HAP-1 (cell line): ENCODE measurements around the gene FSIP1.

Experiments
- DNase-seq, 2 experiments: peaks; one replicate each; pipeline ENCODE4 v3.0.0-alpha.2; 2016 to 2020; ENCODE audit warnings: low spot score in 2 of 2
- H3K27me3 ChIP-seq: fragments of 250-450 bp; sonication (Bioruptor Pico); 2 replicates; pipeline ENCODE4 v1.5.1; 2020; ENCODE audit warnings: low read depth, mild to moderate bottlenecking, moderate library complexity
- H3K36me3 ChIP-seq: fragments of 250-450 bp; sonication (Bioruptor Pico); replicated peaks from 2 replicates; pipeline ENCODE4 v1.5.1; 2020; ENCODE audit warnings: mild to moderate bottlenecking
- H3K4me1 ChIP-seq: fragments of 250-450 bp; sonication (Bioruptor Pico); 2 replicates; pipeline ENCODE4 v1.5.1; 2020; ENCODE audit warnings: mild to moderate bottlenecking
- H3K4me3 ChIP-seq: fragments of 250-450 bp; sonication (Bioruptor Pico); 2 replicates; pipeline ENCODE4 v1.5.1; 2020; ENCODE audit warnings: mild to moderate bottlenecking, moderate library complexity
- H3K9me3 ChIP-seq: fragments of 250-450 bp; sonication (Bioruptor Pico); 2 replicates; pipeline ENCODE4 v1.5.1; 2020; ENCODE audit warnings: mild to moderate bottlenecking, moderate library complexity
- in situ Hi-C: fragments of 300-500 bp; cut with MboI; formaldehyde crosslinking; loops from 3 replicates; pipeline ENCODE4 v1.14.3; 2020; ENCODE audit warnings: low sequenced_read_pairs, inconsistent platforms, mixed read lengths

Gene FSIP1

GRCh38 chr15:39692356-39693327 lies 90.0 kb downstream of the FSIP1 start:
- Histone ChIP-seq H3K27me3 (no peaks in the 10 kb centered on the region), H3K9me3 (no peaks in the 10 kb centered on the region), H3K4me1 (peaks cover 30% of the 10 kb centered on the region), H3K4me3 (no peak overlapping the region), H3K36me3 (no peaks in the 10 kb centered on the region)
- DNase-seq, result peak; percentile 91 to 98
- in situ Hi-C loops, result loop anchor here (5.0 kb wide), 1 partner anchor 60 kb away; no protein-coding TSS in a partner anchor

GRCh38 chr15:39690881-39691634 lies 91.6 kb downstream of the FSIP1 start:
- Histone ChIP-seq H3K4me1 (peaks cover 30% of the 10 kb centered on the region), H3K4me3 (no peak overlapping the region), H3K9me3 (no peaks in the 10 kb centered on the region), H3K27me3 (no peaks in the 10 kb centered on the region), H3K36me3 (no peaks in the 10 kb centered on the region)
- in situ Hi-C loops, result loop anchor here (5.0 kb wide), 1 partner anchor 61 kb away; no protein-coding TSS in a partner anchor
- no peak for DNase-seq

GRCh38 chr15:39687965-39688364 lies 94.7 kb downstream of the FSIP1 start:
- Histone ChIP-seq H3K4me1 (peaks cover 10% of the 10 kb centered on the region), H3K9me3 (no peaks in the 10 kb centered on the region), H3K36me3 (no peaks in the 10 kb centered on the region), H3K27me3 (no peaks in the 10 kb centered on the region), H3K4me3 (no peak overlapping the region)
- DNase-seq, result no peak
- in situ Hi-C loops, result no loop called here

DNA sequence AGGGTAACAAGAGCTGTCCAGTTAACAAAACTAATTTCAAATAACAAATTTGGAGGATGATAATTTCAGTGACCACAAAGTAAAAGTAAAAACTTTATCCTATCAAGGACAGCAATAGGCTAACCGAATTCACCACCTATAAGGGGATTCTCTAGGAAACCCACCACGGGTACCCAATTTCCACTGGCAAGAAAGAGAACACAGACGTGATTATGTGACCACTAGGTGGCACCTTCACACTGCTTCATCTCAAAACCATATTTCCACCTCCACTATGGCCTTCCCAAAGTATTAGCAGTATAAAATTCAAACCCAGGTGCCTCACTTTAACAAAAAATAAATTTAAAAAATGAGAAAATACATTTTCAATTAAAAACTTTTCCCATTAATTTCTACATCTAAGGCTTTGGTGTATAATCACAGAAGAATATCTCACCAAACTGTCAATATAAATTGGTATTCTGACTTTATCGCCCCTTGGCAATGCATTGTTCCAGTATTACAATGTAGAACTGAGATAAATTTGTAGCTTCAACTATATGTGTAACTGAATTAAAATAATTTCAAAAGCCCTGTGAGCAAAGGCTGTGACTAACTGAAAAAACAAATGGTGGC lies 96.5 kb downstream of the FSIP1 start:
- Histone ChIP-seq H3K36me3 (no peaks in the 10 kb centered on the region), H3K4me1 (no peaks in the 10 kb centered on the region), H3K9me3 (no peaks in the 10 kb centered on the region), H3K4me3 (no peak overlapping the region), H3K27me3 (no peaks in the 10 kb centered on the region)
- DNase-seq, result peak; percentile 69 to 73
- in situ Hi-C loops, result no loop called here

DNA sequence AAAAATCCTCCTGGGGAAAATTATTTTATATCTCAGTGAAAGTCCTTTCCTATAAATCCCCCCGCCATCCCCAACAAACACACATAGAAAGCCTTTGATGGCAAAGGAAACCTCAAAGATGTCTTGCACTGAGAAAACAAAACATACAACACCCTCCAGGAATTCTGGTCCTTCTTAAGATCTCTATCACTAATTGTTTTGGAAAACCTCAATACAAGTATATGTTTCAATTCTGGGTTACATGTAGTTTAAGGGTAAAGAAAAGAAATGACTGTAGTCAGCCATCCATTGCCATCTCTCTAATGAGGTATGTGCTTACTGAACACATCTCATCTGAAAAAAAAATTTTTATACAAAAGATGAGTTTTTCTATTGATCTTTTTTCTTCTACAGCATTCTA lies 97.3 kb downstream of the FSIP1 start:
- in situ Hi-C loops, result no loop called here
- Histone ChIP-seq H3K4me1 (no peaks in the 10 kb centered on the region), H3K27me3 (no peaks in the 10 kb centered on the region), H3K4me3 (no peak overlapping the region), H3K36me3 (no peaks in the 10 kb centered on the region), H3K9me3 (no peaks in the 10 kb centered on the region)
- DNase-seq, result no peak

- Histone ChIP-seq H3K4me1 (no peaks in the 10 kb centered on the region), H3K4me3 (no peak overlapping the region), H3K27me3 (no peaks in the 10 kb centered on the region), H3K36me3 (no peaks in the 10 kb centered on the region), H3K9me3 (no peaks in the 10 kb centered on the region)
- in situ Hi-C loops, result no loop called here
- DNase-seq, result no peak
Observed at GRCh38 chr15:39684233-39684632, 98.4 kb downstream of the FSIP1 start.

- H3K4me1 ChIP-seq, result peaks cover 9% of the 10 kb centered on the region; the same call in 1 of the 2 replicates
- no peak for DNase-seq
- H3K27me3 ChIP-seq, result no peaks in the 10 kb centered on the region
- no peak overlapping the region for H3K4me3 ChIP-seq
- H3K36me3 ChIP-seq, result no peaks in the 10 kb centered on the region
- H3K9me3 ChIP-seq, result no peaks in the 10 kb centered on the region
- in situ Hi-C loops, result no loop called here
Observed at GRCh38 chr15:39682366-39682765, 100.3 kb downstream of the FSIP1 start.

- in situ Hi-C loops, result no loop called here
- Histone ChIP-seq H3K36me3 (no peaks in the 10 kb centered on the region), H3K27me3 (no peaks in the 10 kb centered on the region), H3K9me3 (no peaks in the 10 kb centered on the region), H3K4me1 (peaks cover 9% of the 10 kb centered on the region; the same call in 1 of the 2 replicates), H3K4me3 (no peak overlapping the region)
- no peak for DNase-seq
Observed at GRCh38 chr15:39680868-39681267, 101.8 kb downstream of the FSIP1 start.

DNA sequence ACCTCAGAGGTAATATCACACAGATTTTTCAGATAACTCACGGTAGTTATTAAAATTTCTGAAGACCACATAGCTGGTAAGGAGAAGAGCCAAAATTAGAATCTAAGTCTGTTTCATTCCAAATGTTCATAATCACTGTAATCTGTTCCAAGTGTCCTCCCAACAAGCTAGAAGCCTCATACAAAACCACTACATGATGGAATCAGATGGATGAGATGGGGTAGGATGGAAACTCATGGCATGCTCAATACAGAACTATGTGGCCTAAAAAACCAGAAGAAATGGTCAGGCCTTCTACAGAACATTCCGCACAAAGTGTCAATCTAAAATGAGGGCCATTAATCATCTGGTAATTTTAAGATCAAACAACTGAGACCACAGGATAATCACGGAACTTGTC lies 110.0 kb downstream of the FSIP1 start:
- no peaks in the 10 kb centered on the region for H3K9me3 ChIP-seq
- H3K4me3 ChIP-seq, result no peak overlapping the region
- peaks cover under 1% of the 10 kb centered on the region for H3K4me1 ChIP-seq
- no peaks in the 10 kb centered on the region for H3K27me3 ChIP-seq
- no peak for DNase-seq
- no peaks in the 10 kb centered on the region for H3K36me3 ChIP-seq
- in situ Hi-C loops, result no loop called here

DNA sequence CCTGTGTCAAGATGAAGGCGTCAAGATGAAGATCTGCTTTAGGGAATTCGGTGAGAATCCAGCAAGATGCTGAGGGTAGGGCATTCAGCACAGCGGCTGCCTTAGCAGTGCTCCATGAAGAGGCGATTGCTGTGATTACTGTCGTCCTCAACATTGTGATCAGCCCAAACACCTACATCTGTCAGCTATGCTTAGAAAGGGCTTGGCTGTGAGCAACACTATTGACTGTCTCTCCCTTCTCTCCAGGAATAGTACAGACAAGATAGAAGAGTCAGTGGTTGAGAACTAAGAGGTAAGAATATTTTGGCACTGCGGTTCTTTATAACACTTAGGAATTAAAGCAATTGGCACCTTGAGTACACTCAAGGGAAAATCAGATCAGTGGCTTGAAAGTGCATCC lies 110.5 kb downstream of the FSIP1 start:
- Histone ChIP-seq H3K9me3 (no peaks in the 10 kb centered on the region), H3K4me1 (peaks cover 5% of the 10 kb centered on the region), H3K4me3 (no peak overlapping the region), H3K27me3 (no peaks in the 10 kb centered on the region), H3K36me3 (no peaks in the 10 kb centered on the region)
- DNase-seq, result no peak
- in situ Hi-C loops, result no loop called here

- in situ Hi-C loops, result no loop called here
- Histone ChIP-seq H3K4me3 (no peak overlapping the region), H3K27me3 (no peaks in the 10 kb centered on the region), H3K4me1 (peaks cover 19% of the 10 kb centered on the region), H3K9me3 (no peaks in the 10 kb centered on the region), H3K36me3 (no peaks in the 10 kb centered on the region)
- no peak for DNase-seq
Observed at GRCh38 chr15:39670687-39671086, 112.0 kb downstream of the FSIP1 start.

DNA sequence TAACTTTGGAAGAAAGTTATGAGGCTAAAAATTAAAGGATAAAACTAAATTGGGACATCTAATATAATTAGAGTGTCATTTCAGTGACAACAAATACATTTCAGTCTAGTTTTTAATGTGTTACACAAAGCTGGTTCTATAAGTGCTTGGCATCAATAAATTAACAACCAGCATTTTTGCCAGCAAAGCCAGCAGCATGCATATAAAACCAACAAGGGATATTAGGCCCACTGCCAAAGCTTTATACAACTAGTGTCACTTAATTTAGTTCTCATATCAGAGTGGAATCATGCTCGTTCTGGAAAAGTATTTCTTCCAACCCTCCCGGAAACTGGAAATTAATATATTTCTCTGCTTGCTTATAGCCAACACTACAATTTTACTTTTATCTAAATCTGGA lies 113.0 kb downstream of the FSIP1 start:
- DNase-seq, result no peak
- in situ Hi-C loops, result no loop called here
- no peak overlapping the region for H3K4me3 ChIP-seq

DNA sequence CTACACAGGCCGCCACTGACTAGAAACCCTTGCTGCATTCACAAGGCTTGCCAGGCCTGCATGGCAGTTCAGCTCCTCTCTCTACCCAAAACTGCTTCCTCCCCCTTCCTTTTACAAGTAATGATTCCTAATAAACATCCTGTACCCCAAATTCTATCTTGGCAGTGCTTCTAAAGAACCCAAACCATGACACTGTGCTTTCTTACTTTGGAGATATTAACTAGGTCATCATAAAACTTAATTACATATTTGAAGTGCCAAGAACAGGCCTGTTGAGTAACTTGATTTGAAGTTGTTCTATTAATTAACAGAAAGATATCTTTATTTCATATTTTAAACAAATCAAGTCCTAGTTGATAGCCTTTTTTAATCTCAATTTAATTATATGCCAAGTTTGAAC lies 113.4 kb downstream of the FSIP1 start:
- DNase-seq, result no peak
- no peak overlapping the region for H3K4me3 ChIP-seq
- peaks cover 27% of the 10 kb centered on the region for H3K4me1 ChIP-seq
- H3K9me3 ChIP-seq, result no peaks in the 10 kb centered on the region
- no peaks in the 10 kb centered on the region for H3K27me3 ChIP-seq
- H3K36me3 ChIP-seq, result no peaks in the 10 kb centered on the region
- in situ Hi-C loops, result no loop called here

More for the DNA sequence above, 113.0 kb downstream of the FSIP1 start:
- Histone ChIP-seq H3K27me3 (no peaks in the 10 kb centered on the region), H3K9me3 (no peaks in the 10 kb centered on the region), H3K4me1 (peaks cover 27% of the 10 kb centered on the region), H3K36me3 (no peaks in the 10 kb centered on the region)
